HG02973 (cell line): ENCODE data around the gene IRAK4.

ENCODE experiments used
- ATAC-seq: cut with Tn5 transposase; IDR thresholded peaks from one replicate; pipeline ENCODE4 v1.9.1; 2021; ENCODE audit warnings: moderate library complexity; ENCODE audit not compliant: unreplicated experiment

The IRAK4 gene

GRCh38 chr12:43835656-43836474 lies 77.1 kb downstream of the IRAK4 start, which contains the start of gene TMEM117:
Gene TMEM117, plus strand, starts transcription at chr12:43836081.
- ATAC-seq = peak; percentile 76

GRCh38 chr12:43836475-43836989 lies 77.8 kb downstream of the IRAK4 start:
- ATAC-seq = peak; percentile 33
